Hepatocyte (in vitro differentiated cells): ENCODE data around the gene NEDD8. TPM values are rescaled to one million over a fixed set of nuclear protein-coding genes. Genes with fewer than 3 reads are reported as not detected.

ENCODE experiments used
- DNase-seq: peaks from one replicate; pipeline ENCODE4 v3.0.0-alpha.2; 2016; ENCODE audit warnings: low spot score
- H2AFZ ChIP-seq: fragments of 200-600 bp; sonication (generic); 2 replicates; pipeline ENCODE4 v1.6.0; 2016; ENCODE audit warnings: antibody characterized with exemption, mild to moderate bottlenecking
- H3K27ac ChIP-seq: fragments of 200-600 bp; sonication (generic); 2 replicates; pipeline ENCODE4 v1.5.1; 2016; ENCODE audit warnings: mild to moderate bottlenecking
- H3K27me3 ChIP-seq: fragments of 200-600 bp; sonication (generic); 2 replicates; pipeline ENCODE4 v1.6.1; 2016
- H3K36me3 ChIP-seq: fragments of 200-600 bp; sonication (generic); replicated peaks from 2 replicates; pipeline ENCODE4 v1.5.1; 2016; ENCODE audit warnings: low read depth; ENCODE audit not compliant: insufficient read depth
- H3K4me1 ChIP-seq: fragments of 200-600 bp; sonication (generic); 2 replicates; pipeline ENCODE4 v1.5.1; 2016; ENCODE audit warnings: mild to moderate bottlenecking, moderate library complexity; ENCODE audit not compliant: insufficient read depth
- H3K4me2 ChIP-seq: fragments of 200-600 bp; sonication (generic); 2 replicates; pipeline ENCODE4 v1.6.0; 2016
- H3K4me3 ChIP-seq: fragments of 200-600 bp; sonication (generic); 2 replicates; pipeline ENCODE4 v1.5.1; 2016; ENCODE audit warnings: mild to moderate bottlenecking
- H3K79me2 ChIP-seq: fragments of 200-600 bp; sonication (generic); 2 replicates; pipeline ENCODE4 v1.6.0; 2017; ENCODE audit warnings: mild to moderate bottlenecking
- H3K9me2 ChIP-seq: fragments of 200-600 bp; sonication (generic); replicated peaks from 2 replicates; pipeline ENCODE4 v1.6.0; 2017; ENCODE audit warnings: mild to moderate bottlenecking; ENCODE audit not compliant: insufficient read depth
- H3K9me3 ChIP-seq: fragments of 200-600 bp; sonication (generic); 2 replicates; pipeline ENCODE4 v1.5.1; 2016; ENCODE audit warnings: low read depth, mild to moderate bottlenecking
- H4K20me1 ChIP-seq: fragments of 200-600 bp; sonication (generic); 2 replicates; pipeline ENCODE4 v1.6.0; 2016; ENCODE audit warnings: mild to moderate bottlenecking; ENCODE audit not compliant: insufficient read depth, poor library complexity, severe bottlenecking
- CTCF ChIP-seq: fragments of 200-600 bp; sonication (generic); IDR thresholded peaks from 2 replicates; pipeline ENCODE4 v1.5.1; 2016; ENCODE audit warnings: antibody characterized with exemption, mild to moderate bottlenecking; ENCODE audit not compliant: poor library complexity
- EZH2 ChIP-seq: fragments of 200-600 bp; sonication (generic); IDR thresholded peaks from 2 replicates; pipeline ENCODE4 v1.6.1; 2016; ENCODE audit warnings: antibody characterized with exemption, mild to moderate bottlenecking, borderline replicate concordance
- EZH2phosphoT487 ChIP-seq: fragments of 200-600 bp; sonication (generic); IDR thresholded peaks from one replicate; pipeline ENCODE4 v1.6.1; 2018; ENCODE audit warnings: antibody characterized with exemption, mild to moderate bottlenecking, low read depth, moderate library complexity; ENCODE audit not compliant: unreplicated experiment, severe bottlenecking
- WGBS: methylation state at CpG from one replicate; pipeline ENCODE4 v1.1.6; 2016; ENCODE audit warnings: low lambda C conversion rate; ENCODE audit errors: missing lambda C conversion rate; 5-methylcytosine and 5-hydroxymethylcytosine counted together
- polyA plus RNA-seq: library from polyadenylated mRNA; unstranded; fragments of >200 nt; fragmentation: Nextera tagmentation; extraction: Ambion mirVana; gene quantifications from 2 replicates; pipeline ENCODE4 v1.2.1, GENCODE V29; 2016
- total RNA-seq: library from RNA; depleted of rRNA; stranded (reverse); fragments of >200 nt; gene quantifications from 2 replicates; pipeline ENCODE4 v1.2.3, GENCODE V29; 2014

Gene NEDD8
- total and polyA plus RNA-seq, 2 experiments from 2014 or later, result 162 to 326 TPM

GRCh38 chr14:24264298-24264697, 32.1 kb upstream of the NEDD8 start:
- H3K36me3 ChIP-seq, result no peaks in the 10 kb centered on the region
- TF ChIP-seq CTCF (no peak), EZH2 (no peak), EZH2phosphoT487 (no peak)

GRCh38 chr14:24263848-24264247, 31.7 kb upstream of the NEDD8 start:
- no peaks in the 10 kb centered on the region for H3K9me2 ChIP-seq
- WGBS, result 77% methylated on average over 6 of the region's 6 CpGs

More at GRCh38 chr14:24264298-24264697, 32.1 kb upstream of the NEDD8 start:
- H3K27ac ChIP-seq, result no peak overlapping the region
- H3K9me2 ChIP-seq, result no peaks in the 10 kb centered on the region
- no peak for DNase-seq
- no peaks in the 10 kb centered on the region for H3K27me3 ChIP-seq
- H4K20me1 ChIP-seq, result no peaks in the 10 kb centered on the region
- no peaks in the 10 kb centered on the region for H3K9me3 ChIP-seq
- H3K4me3 ChIP-seq, result no peak overlapping the region
- H3K79me2 ChIP-seq, result no peaks in the 10 kb centered on the region
- H2AFZ ChIP-seq, result no peak overlapping the region
- 77% methylated on average over 6 of the region's 6 CpGs for WGBS
- H3K4me2 ChIP-seq, result no peak overlapping the region
- H3K4me1 ChIP-seq, result no peaks in the 10 kb centered on the region

GRCh38 chr14:24262821-24263733, 30.9 kb upstream of the NEDD8 start, which contains the start of gene TGM1:
Gene TGM1, minus strand, starts transcription at chr14:24263177. Its CDS starts 825 bp downstream, at chr14:24262352.
- Histone ChIP-seq H3K36me3 (no peaks in the 10 kb centered on the region), H3K27ac (no peak within 1 kb of the TSS), H3K9me3 (no peaks in the 10 kb centered on the region), H3K27me3 (no peaks in the 10 kb centered on the region), H3K79me2 (no peaks in the 10 kb centered on the region), H3K9me2 (no peaks in the 10 kb centered on the region), H3K4me1 (no peaks in the 10 kb centered on the region), H4K20me1 (no peaks in the 10 kb centered on the region), H3K4me2 (no peak within 1 kb of the TSS), H3K4me3 (no peak within 1 kb of the TSS), H2AFZ (no peak within 1 kb of the TSS)
- TF ChIP-seq EZH2 (no peak), CTCF (no peak), EZH2phosphoT487 (no peak)
- 67% methylated on average over 11 of the region's 14 CpGs for WGBS
- DNase-seq, result no peak

More at GRCh38 chr14:24263848-24264247, 31.7 kb upstream of the NEDD8 start:
- Histone ChIP-seq H3K27ac (no peak overlapping the region), H3K4me2 (no peak overlapping the region), H3K27me3 (no peaks in the 10 kb centered on the region), H3K79me2 (no peaks in the 10 kb centered on the region), H3K4me1 (no peaks in the 10 kb centered on the region), H3K9me3 (no peaks in the 10 kb centered on the region), H2AFZ (no peak overlapping the region), H3K4me3 (no peak overlapping the region), H3K36me3 (no peaks in the 10 kb centered on the region), H4K20me1 (no peaks in the 10 kb centered on the region)
- no peak for DNase-seq
- TF ChIP-seq EZH2 (no peak), EZH2phosphoT487 (no peak)

- Histone ChIP-seq H3K36me3 (no peaks in the 10 kb centered on the region), H4K20me1 (no peaks in the 10 kb centered on the region), H3K4me1 (no peaks in the 10 kb centered on the region), H3K27ac (no peak overlapping the region), H3K27me3 (no peaks in the 10 kb centered on the region), H3K4me2 (no peak overlapping the region), H2AFZ (no peak overlapping the region), H3K79me2 (no peaks in the 10 kb centered on the region), H3K9me2 (no peaks in the 10 kb centered on the region), H3K9me3 (no peaks in the 10 kb centered on the region), H3K4me3 (no peak overlapping the region)
- no peak for TF ChIP-seq CTCF
- no peak for TF ChIP-seq EZH2phosphoT487
- no peak for TF ChIP-seq EZH2
- DNase-seq, result no peak
- 96% methylated on average over 19 of the region's 19 CpGs for WGBS
Measured at GRCh38 chr14:24261969-24262327, 29.8 kb upstream of the NEDD8 start.
